Aorta (tissue), 5 donors: Measurements from ENCODE around the gene LONP2. TPM values are rescaled to one million over a fixed set of nuclear protein-coding genes. Genes with fewer than 3 reads are reported as not detected.

ENCODE experiments used
- ATAC-seq: fragments of 200-7000 bp; cut with Tn5 transposase; one replicate; pipeline ENCODE4 v1.9.1; 2022; ENCODE audit warnings: moderate library complexity; ENCODE audit not compliant: low FRiP score
- DNase-seq, 2 donors: peaks; one replicate each; pipeline ENCODE4 v3.0.0-alpha.2; 2020
- H3K27ac ChIP-seq, 2 donors: one replicate each; pipeline ENCODE4 v1.5.1; 2013; ENCODE audit warnings: low read length in 2 of 2, mild to moderate bottlenecking in 2 of 2, moderate library complexity in 2 of 2, control low read depth in 1 of 2, inconsistent platforms in 1 of 2, low read depth in 1 of 2
- H3K27me3 ChIP-seq, 2 donors: one replicate each; pipeline ENCODE4 v1.6.1; 2013; ENCODE audit warnings: control low read depth in 1 of 2, low read length in 1 of 2, mild to moderate bottlenecking in 1 of 2, moderate library complexity in 1 of 2; ENCODE audit not compliant: insufficient read depth in 2 of 2, control insufficient read depth in 1 of 2
- H3K36me3 ChIP-seq, 2 donors: one replicate each; pipeline ENCODE4 v1.6.1; 2013; ENCODE audit warnings: control low read depth in 1 of 2, low read length in 1 of 2, mild to moderate bottlenecking in 1 of 2; ENCODE audit not compliant: insufficient read depth in 2 of 2, control insufficient read depth in 1 of 2
- H3K4me1 ChIP-seq, 2 donors: one replicate each; pipeline ENCODE4 v1.6.1; 2013; ENCODE audit warnings: low read length in 2 of 2, control low read depth in 1 of 2, mild to moderate bottlenecking in 1 of 2, moderate library complexity in 1 of 2; ENCODE audit not compliant: insufficient read depth in 2 of 2, control insufficient read depth in 1 of 2
- H3K4me3 ChIP-seq, 2 donors: one replicate each; pipeline ENCODE4 v1.5.1; 2013; ENCODE audit warnings: low read length in 2 of 2, control low read depth in 1 of 2, mild to moderate bottlenecking in 1 of 2
- H3K9me3 ChIP-seq: one replicate; pipeline ENCODE4 v1.6.1; 2013; ENCODE audit warnings: mild to moderate bottlenecking, low read length; ENCODE audit not compliant: control insufficient read depth
- WGBS, 2 donors: extraction: QIAGEN DNeasy Blood & Tissue Kit; methylation state at CpG; one replicate each; pipeline ENCODE4 v1.1.7; 2013; 5-methylcytosine and 5-hydroxymethylcytosine counted together
- intact Hi-C, 2 donors: fragments of 100-400 bp; cut with DNase I; formaldehyde crosslinking; loops; one replicate each; pipeline versions ENCODE4 v1.14.2 to v1.15.0; 2022
- polyA plus RNA-seq, 2 donors: library from polyadenylated mRNA; stranded (reverse); fragments of 200-250 nt; gene quantifications; one replicate each; pipeline ENCODE4 v1.2.3, GENCODE V29; 2013
- total RNA-seq, 2 donors: library from RNA; stranded (reverse); fragmentation: NEBNext Ultra II Directional; extraction: Animal tissue kit (Norgen Biotek cat#: 25700); gene quantifications; one replicate each; pipeline ENCODE4 v1.2.1, GENCODE V29; 2021
- donor health status: healthy with polysubstance abuse.
- donor health status: Bipolar disorder and iron deficiency.
- donor health status: DM: no; HTN: no; CAD: no.
- donor health status: DM: no; HTN: no; CAD: no.
- donor health status: DM: yes; HTN: yes; CAD: no.

LONP2 gene
- total and polyA plus RNA-seq, 4 donors: 9.5 to 71.8 (median 45.4) TPM

DNA sequence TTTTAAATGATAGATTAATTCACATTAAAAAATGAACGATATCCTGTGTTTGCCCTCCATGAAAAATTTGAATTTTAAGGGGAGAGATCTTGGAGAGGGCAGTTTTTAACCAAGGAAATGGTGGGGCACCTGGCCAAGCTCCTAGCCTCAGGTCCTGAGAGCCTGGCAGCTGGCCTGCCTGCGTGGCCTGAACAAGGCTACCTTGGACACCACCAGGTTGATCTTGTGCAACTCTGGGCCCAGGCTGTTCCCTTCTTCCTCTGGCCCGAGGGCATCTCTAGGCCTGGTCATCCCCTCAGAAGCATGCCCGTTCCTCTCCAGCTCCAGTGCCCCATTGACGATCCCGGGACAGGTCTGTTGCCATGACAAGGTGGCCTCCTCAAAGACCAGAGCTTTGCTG lies 33.4 kb upstream of the LONP2 start:
- no peaks in the 10 kb centered on the region for H3K9me3 ChIP-seq
- H3K4me3 ChIP-seq: no peak overlapping the region
- H3K27ac ChIP-seq: no peak overlapping the region
- DNase-seq (no peak), ATAC-seq (no peak)
- intact Hi-C loops: no loop called here
- 84 to 90% methylated on average over 6 of the region's 6 CpGs for WGBS, 2 donors
- no peaks in the 10 kb centered on the region for H3K36me3 ChIP-seq
- H3K27me3 ChIP-seq: no peaks in the 10 kb centered on the region
- no peaks in the 10 kb centered on the region for H3K4me1 ChIP-seq

DNA sequence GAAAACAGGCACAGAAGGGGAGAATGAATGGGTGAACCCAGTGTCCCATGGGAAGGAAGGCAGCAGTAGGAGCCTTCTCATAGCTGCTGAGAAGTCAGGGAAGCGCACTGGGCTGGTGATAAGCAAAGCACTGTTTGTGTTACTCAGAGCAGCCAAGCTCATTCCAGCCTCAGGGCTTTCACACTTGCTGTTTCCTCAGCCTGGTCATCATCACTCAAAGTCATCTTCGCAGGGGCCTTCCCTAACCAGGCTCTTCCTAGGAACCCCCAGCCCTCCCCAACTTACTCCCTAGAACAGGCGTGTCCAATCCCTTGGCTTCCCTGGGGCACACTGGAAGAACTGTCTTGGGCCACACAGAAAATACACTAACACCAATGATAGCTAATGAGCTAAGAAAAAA lies 32.1 kb upstream of the LONP2 start:
- Histone ChIP-seq H3K27ac (no peak overlapping the region), H3K4me3 (no peak overlapping the region), H3K27me3 (no peaks in the 10 kb centered on the region), H3K9me3 (no peaks in the 10 kb centered on the region), H3K4me1 (no peaks in the 10 kb centered on the region), H3K36me3 (no peaks in the 10 kb centered on the region)
- DNase-seq (no peak), ATAC-seq (no peak)
- WGBS, 2 donors: 71 to 73% methylated on average over 3 of the region's 3 CpGs
- intact Hi-C loops: no loop called here

DNA sequence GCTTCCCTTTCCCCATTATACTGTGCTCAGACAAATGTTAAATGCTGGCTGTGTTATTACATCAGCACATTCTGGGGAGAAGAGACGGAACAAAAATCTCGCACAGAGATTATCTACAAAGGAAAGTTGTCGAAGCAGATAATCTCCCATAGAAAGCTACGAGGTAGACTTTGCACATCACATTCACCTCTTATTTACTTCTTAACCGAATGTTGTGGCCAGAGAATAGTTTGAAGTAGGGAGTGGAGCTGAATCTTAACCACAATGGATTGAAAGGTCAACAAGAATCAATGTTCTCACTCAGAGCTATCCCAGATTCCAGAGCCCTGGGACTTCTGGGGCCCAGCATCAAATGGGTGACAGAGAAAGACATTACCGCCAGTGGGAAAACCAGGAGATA lies 28.4 kb upstream of the LONP2 start:
- Histone ChIP-seq H3K27ac (no peak overlapping the region), H3K36me3 (no peaks in the 10 kb centered on the region), H3K4me1 (no peaks in the 10 kb centered on the region), H3K27me3 (no peaks in the 10 kb centered on the region), H3K4me3 (no peak overlapping the region), H3K9me3 (no peaks in the 10 kb centered on the region)
- no peak for ATAC-seq
- DNase-seq: no peak
- intact Hi-C loops: no loop called here
- 83 to 87% methylated on average over 6 of the region's 6 CpGs for WGBS, 2 donors

DNA sequence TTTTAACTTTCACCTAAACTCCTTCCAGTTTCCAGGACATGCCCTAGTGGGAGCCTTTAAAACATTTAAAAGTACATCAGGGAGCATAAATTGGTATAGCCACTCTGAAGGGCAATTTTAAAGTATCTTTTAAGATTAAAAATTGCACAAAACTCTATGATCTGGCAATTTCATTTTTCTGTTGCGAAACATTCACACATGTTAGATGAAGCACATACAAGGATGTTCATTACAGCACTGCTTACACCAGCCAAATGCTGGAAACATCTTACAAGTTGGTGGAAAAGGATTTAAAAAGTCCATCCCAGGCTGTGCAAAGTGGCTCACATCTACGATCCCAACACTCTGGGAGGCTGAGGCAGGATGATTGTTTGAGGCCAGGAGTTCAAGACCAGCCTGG lies 26.4 kb upstream of the LONP2 start:
- intact Hi-C loops: no loop called here
- 73 to 78% methylated on average over 2 of the region's 2 CpGs for WGBS, 2 donors
- ATAC-seq: no peak

DNA sequence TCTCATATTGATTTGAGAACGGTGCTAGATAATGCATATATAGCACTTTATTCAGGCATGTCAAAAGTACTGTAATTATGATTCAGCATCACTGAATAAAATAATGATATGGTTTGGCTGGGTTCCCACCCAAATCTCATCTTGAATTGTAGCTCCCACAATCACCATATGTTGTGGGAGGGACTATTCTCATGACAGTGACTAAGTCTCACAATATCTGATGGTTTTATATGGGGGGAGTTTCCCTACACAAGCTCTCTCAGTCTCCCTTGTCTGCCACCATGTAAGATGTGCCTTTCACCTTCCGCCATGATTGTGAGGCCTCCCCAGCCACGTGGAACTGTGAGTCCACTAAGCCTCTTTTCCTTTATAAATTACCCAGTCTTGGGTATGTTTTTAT lies 25.6 kb upstream of the LONP2 start:
- Histone ChIP-seq H3K27ac (no peak overlapping the region), H3K4me3 (no peak overlapping the region), H3K36me3 (no peaks in the 10 kb centered on the region), H3K4me1 (no peaks in the 10 kb centered on the region), H3K27me3 (no peaks in the 10 kb centered on the region), H3K9me3 (no peaks in the 10 kb centered on the region)
- ATAC-seq: no peak
- WGBS, 2 donors: 88 to 91% methylated on average over 3 of the region's 3 CpGs
- DNase-seq: no peak
- intact Hi-C loops: no loop called here

More for the DNA sequence above, 26.4 kb upstream of the LONP2 start:
- H3K4me3 ChIP-seq: no peak overlapping the region
- H3K4me1 ChIP-seq: no peaks in the 10 kb centered on the region
- H3K27me3 ChIP-seq: no peaks in the 10 kb centered on the region
- H3K9me3 ChIP-seq: no peaks in the 10 kb centered on the region
- no peak overlapping the region for H3K27ac ChIP-seq
- no peaks in the 10 kb centered on the region for H3K36me3 ChIP-seq
- DNase-seq: no peak

DNA sequence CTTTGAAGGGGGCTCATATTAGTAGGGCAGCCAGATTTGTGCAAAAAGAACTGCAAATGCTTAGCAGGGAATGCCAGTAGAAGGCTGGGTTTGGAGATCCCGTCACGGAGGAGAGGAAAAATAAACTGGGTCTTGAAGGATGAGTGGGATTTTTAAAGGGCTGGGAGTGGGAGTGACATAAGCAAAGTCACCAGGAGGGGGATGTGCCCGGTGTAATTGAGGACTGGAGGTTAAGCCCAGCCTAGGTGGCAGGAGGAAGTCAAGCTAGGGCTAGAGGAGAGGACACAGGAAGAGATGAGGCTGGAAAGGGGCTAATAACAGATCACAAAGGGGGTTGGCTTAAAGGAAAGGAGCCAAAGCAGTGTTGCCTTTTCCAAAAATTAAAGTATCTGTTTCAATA lies 23.2 kb upstream of the LONP2 start:
- peaks cover 1% of the 10 kb centered on the region for H3K9me3 ChIP-seq
- H3K27ac ChIP-seq: no peak overlapping the region
- no peaks in the 10 kb centered on the region for H3K36me3 ChIP-seq
- DNase-seq: no peak
- no peaks in the 10 kb centered on the region for H3K27me3 ChIP-seq
- H3K4me3 ChIP-seq: no peak overlapping the region
- ATAC-seq: no peak
- 38 to 48% methylated on average over 3 of the region's 3 CpGs for WGBS, 2 donors
- no peaks in the 10 kb centered on the region for H3K4me1 ChIP-seq
- intact Hi-C loops: no loop called here

DNA sequence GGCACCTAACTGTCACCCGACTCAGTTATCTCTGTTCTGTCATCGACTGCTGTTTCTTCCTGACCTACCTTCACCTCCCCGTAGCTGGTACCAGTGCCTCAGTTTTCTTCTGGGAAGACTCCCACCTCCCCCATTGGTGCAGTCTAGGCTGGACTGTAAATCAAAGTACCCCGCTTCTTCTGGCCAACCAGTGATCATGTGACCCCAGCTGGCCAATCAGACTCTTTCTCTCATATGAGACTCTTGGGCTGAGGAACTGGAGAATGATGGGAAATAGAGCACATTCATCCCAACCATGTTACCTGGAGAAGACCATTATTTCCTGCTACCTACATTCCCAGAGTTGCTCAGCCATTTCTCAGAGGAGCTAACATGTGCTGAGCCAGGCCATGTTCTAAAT lies 20.6 kb upstream of the LONP2 start:
- Histone ChIP-seq H3K4me3 (no peak overlapping the region), H3K9me3 (peaks cover 1% of the 10 kb centered on the region), H3K27ac (no peak overlapping the region), H3K4me1 (no peaks in the 10 kb centered on the region), H3K27me3 (no peaks in the 10 kb centered on the region), H3K36me3 (no peaks in the 10 kb centered on the region)
- no peak for DNase-seq
- intact Hi-C loops: no loop called here
- no peak for ATAC-seq
- 90 to 93% methylated on average over 4 of the region's 4 CpGs for WGBS, 2 donors

DNA sequence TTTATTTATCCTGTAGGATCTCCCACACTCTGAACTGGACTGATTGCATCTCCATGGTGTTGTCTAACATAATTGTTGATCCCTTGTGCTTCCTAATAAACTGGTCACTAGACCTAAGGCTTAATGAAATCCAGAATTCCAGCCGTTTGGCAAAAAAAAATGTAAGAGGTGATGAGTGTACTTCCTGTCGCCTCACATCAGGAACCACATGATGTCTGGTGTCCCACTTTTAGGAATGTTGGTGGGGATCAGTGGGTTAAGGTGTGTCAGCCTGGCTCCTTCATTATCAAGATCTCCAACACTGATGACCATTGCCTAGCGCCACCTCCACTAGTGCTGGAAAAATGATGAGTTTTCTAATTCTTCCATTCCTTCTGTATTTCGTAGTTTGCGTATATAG lies 18.6 kb upstream of the LONP2 start:
- peaks cover 1% of the 10 kb centered on the region for H3K9me3 ChIP-seq
- no peaks in the 10 kb centered on the region for H3K36me3 ChIP-seq
- no peak for ATAC-seq
- 74 to 75% methylated on average over 5 of the region's 5 CpGs for WGBS, 2 donors
- intact Hi-C loops: no loop called here
- H3K4me1 ChIP-seq: no peaks in the 10 kb centered on the region
- no peak overlapping the region for H3K27ac ChIP-seq
- DNase-seq: no peak
- H3K4me3 ChIP-seq: no peak overlapping the region
- H3K27me3 ChIP-seq: no peaks in the 10 kb centered on the region

DNA sequence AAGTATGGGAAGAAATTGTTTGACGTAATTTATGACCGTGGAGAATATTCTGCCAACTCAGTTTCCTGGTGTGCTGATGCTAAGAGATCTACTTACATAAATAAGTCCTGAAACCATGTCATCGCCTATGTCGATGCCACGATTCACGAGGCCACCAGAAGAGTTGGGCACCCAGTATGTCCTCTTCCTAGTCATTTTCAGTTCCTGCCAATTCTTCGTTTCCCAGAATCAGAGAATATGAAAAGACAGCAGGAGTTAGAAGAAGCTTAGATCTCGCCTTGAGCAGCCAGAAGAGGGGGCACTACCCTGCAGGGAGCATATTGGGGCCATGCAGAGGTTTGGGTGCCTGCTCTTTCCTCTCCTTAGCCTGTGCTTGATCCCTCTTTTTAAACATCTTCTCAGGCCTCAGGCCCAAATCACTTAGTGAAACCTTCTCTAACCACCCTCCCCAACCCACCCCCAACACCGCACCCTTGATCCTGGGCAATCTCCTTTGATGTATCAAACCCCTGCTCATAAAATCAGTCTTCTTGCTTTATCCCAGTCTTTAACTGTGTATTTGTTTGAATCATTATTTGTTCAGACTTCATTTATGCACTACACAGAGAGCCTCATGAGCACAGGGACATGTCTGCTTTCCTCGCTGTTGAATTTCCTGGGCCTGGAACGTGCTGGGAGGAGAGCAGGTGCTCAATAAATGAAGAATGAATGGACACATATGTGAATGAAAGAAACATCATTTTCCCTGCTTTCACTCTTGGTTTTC lies 12.2 kb upstream of the LONP2 start:
- H3K27me3 ChIP-seq: no peaks in the 10 kb centered on the region
- H3K4me1 ChIP-seq: no peaks in the 10 kb centered on the region
- DNase-seq (peak in 1 of 2 donors; percentile 54), ATAC-seq (no peak)
- no peaks in the 10 kb centered on the region for H3K9me3 ChIP-seq
- no peaks in the 10 kb centered on the region for H3K36me3 ChIP-seq
- 61 to 65% methylated on average over 11 of the region's 11 CpGs for WGBS, 2 donors
- H3K4me3 ChIP-seq: no peak overlapping the region
- intact Hi-C loops: loop anchor here in 1 of 2 donors (10.0 kb wide), 1 partner anchor 393 kb away; no protein-coding TSS in a partner anchor
- no peak overlapping the region for H3K27ac ChIP-seq
